Endothelial cell of umbilical vein (primary cell): ENCODE measurements around the gene PEMT. TPM values are rescaled to one million over a fixed set of nuclear protein-coding genes. Genes with fewer than 3 reads are reported as not detected.

ENCODE experiments used
- BruUV-seq: library from RNA; stranded (reverse); fragments of 400-500 nt; replicated peaks from 2 replicates; lab custom pipeline; 2021; lab: Mats Ljungman, UMichigan
- CTCF ChIA-PET: fragments of 300-600, 350-600 bp; sonication (Branson Sonifier 250); formaldehyde crosslinking; loops from one replicate; lab custom pipeline; 2021; ENCODE audit warnings: antibody characterized with exemption, inconsistent platforms; lab: Charles Lee
- POLR2A ChIA-PET: fragments of 300-600, 350-600 bp; sonication (Branson Sonifier 250); formaldehyde crosslinking; loops from one replicate; lab custom pipeline; 2021; ENCODE audit warnings: antibody characterized with exemption, inconsistent platforms; lab: Charles Lee
- DNase-seq: peaks from one replicate; pipeline ENCODE4 v3.0.0-alpha.2; 2011; ENCODE audit warnings: low read depth, low spot score
- FAIRE-seq: peaks from 2 replicates; lab custom pipeline; 2011; peaks lifted over from hg19 to GRCh38; lab: Jason Lieb, UNC
- H2AFZ ChIP-seq: 2 replicates; pipeline ENCODE4 v1.6.0; 2012; ENCODE audit warnings: low read depth, low read length, control low read depth, inconsistent platforms
- H3K27ac ChIP-seq: 2 replicates; pipeline ENCODE4 v1.5.1; 2011; ENCODE audit warnings: low read depth, mild to moderate bottlenecking, control low read depth, low read length, moderate library complexity; ENCODE audit not compliant: insufficient read depth
- H3K27me3 ChIP-seq, 2 experiments: 2 replicates each; pipeline versions ENCODE4 v1.6.0 to v1.6.1; 2011; ENCODE audit warnings: low read length in 2 of 2, mixed read lengths in 1 of 2; ENCODE audit not compliant: control insufficient read depth in 2 of 2, insufficient read depth in 2 of 2
- H3K36me3 ChIP-seq, 2 experiments: 2 replicates in 1 of 2; 3 replicates in 1 of 2; pipeline ENCODE4 v1.5.1; 2011; ENCODE audit warnings: low read length in 2 of 2, mild to moderate bottlenecking in 1 of 2, moderate library complexity in 1 of 2; ENCODE audit not compliant: control insufficient read depth in 2 of 2, insufficient read depth in 2 of 2; ENCODE audit errors: extremely low read depth in 1 of 2
- H3K4me1 ChIP-seq: 3 replicates; pipeline ENCODE4 v1.5.1; 2011; ENCODE audit warnings: mild to moderate bottlenecking, low read length; ENCODE audit not compliant: control insufficient read depth, insufficient read depth; ENCODE audit errors: extremely low read depth
- H3K4me2 ChIP-seq: 2 replicates; pipeline ENCODE4 v1.6.1; 2011; ENCODE audit warnings: low read length, control low read depth, mixed read lengths; ENCODE audit not compliant: insufficient read depth
- H3K4me3 ChIP-seq, 3 experiments: fragments of 200-600 bp in 1 of 3; sonication (generic), shearing (Covaris generic) in 1 of 3; replicated peaks in 1 of 3; 2 replicates each; pipeline ENCODE4 v1.5.1; 2011 to 2016; ENCODE audit warnings: control low read depth in 3 of 3, low read length in 3 of 3, mild to moderate bottlenecking in 2 of 3, inconsistent platforms in 1 of 3, low read depth in 1 of 3, moderate library complexity in 1 of 3; ENCODE audit not compliant: insufficient read depth in 1 of 3
- H3K79me2 ChIP-seq: 2 replicates; pipeline ENCODE4 v1.6.0; 2012; ENCODE audit warnings: low read length, inconsistent platforms; ENCODE audit not compliant: control insufficient read depth, insufficient read depth
- H3K9ac ChIP-seq: replicated peaks from 2 replicates; pipeline ENCODE3; 2011; ENCODE audit warnings: low read length, control low read depth; ENCODE audit not compliant: insufficient read depth; ENCODE audit errors: extremely low read depth
- H3K9me1 ChIP-seq: replicated peaks from 3 replicates; pipeline ENCODE4 v1.6.0; 2011; ENCODE audit warnings: mild to moderate bottlenecking, low read length; ENCODE audit not compliant: control insufficient read depth, insufficient read depth; ENCODE audit errors: extremely low read depth
- H3K9me3 ChIP-seq: replicated peaks from 2 replicates; pipeline ENCODE4 v1.5.1; 2012; ENCODE audit warnings: low read length, inconsistent platforms; ENCODE audit not compliant: control insufficient read depth, insufficient read depth
- H4K20me1 ChIP-seq: replicated peaks from 2 replicates; pipeline ENCODE3; 2011; ENCODE audit warnings: mild to moderate bottlenecking, low read length; ENCODE audit not compliant: control insufficient read depth, insufficient read depth; ENCODE audit errors: extremely low read depth
- FOS ChIP-seq: IDR thresholded peaks from 2 replicates; pipeline ENCODE4 v1.6.1; 2011; ENCODE audit warnings: mild to moderate bottlenecking, low read length, moderate library complexity, borderline replicate concordance; ENCODE audit not compliant: insufficient read depth
- MYC ChIP-seq: IDR thresholded peaks from one replicate; pipeline ENCODE4 v1.6.1; 2011; ENCODE audit warnings: mild to moderate bottlenecking, low read depth, low read length
- POLR2A ChIP-seq: IDR thresholded peaks from 2 replicates; pipeline ENCODE4 v1.6.1; 2012; ENCODE audit warnings: low read depth, mild to moderate bottlenecking, control low read depth, low read length
- POLR2AphosphoS5 ChIP-seq: IDR thresholded peaks from 2 replicates; pipeline ENCODE4 v1.6.1; 2012; ENCODE audit warnings: low read depth, mild to moderate bottlenecking, control low read depth, low read length, moderate library complexity; ENCODE audit not compliant: insufficient read depth
- dilution Hi-C: fragments of 300-500 bp; cut with MboI; formaldehyde crosslinking; loops from one replicate; pipeline ENCODE4 v1.15.0; 2019; ENCODE audit warnings: low sequenced_read_pairs; ENCODE audit not compliant: extremely low pct_ligation_motif_present
- intact Hi-C: fragments of 100-400 bp; cut with micrococcal nuclease; formaldehyde crosslinking; loops from one replicate; pipeline ENCODE4 v1.10.0; 2022
- polyA plus RNA-seq, 4 experiments: library from polyadenylated mRNA; depleted of rRNA in 3 of 4; stranded (reverse) in 3 of 4; unstranded in 1 of 4; fragments of >200 nt; gene quantifications; 2 replicates each; pipeline versions ENCODE4 v1.2.1 to v1.2.3, GENCODE V29; 2011 to 2012; ENCODE audit warnings: missing spikeins in 1 of 4
- total RNA-seq: library from RNA; stranded (reverse); gene quantifications from 2 replicates; pipeline ENCODE4 v1.2.3, GENCODE V29; 2021
- TF ChIP-seq, protein P1 (sequence below): IDR thresholded peaks from 2 replicates; pipeline ENCODE4 v1.6.1; 2011; ENCODE audit not compliant: insufficient read depth, insufficient read length
- TF ChIP-seq, protein P2 (sequence below), 2 donors: IDR thresholded peaks; 1 replicate in 1 of 2; 2 replicates in 1 of 2; pipeline ENCODE4 v1.5.1; 2011; ENCODE audit warnings: low read length in 2 of 2, mild to moderate bottlenecking in 2 of 2, moderate library complexity in 2 of 2, control low read depth in 1 of 2, inconsistent platforms in 1 of 2, low read depth in 1 of 2; ENCODE audit not compliant: insufficient read depth in 1 of 2; ENCODE audit errors: extremely low read depth in 1 of 2

PEMT gene
- total and polyA plus RNA-seq, 2 donors (not counting 3 experiments of a cell fraction or from before 2014, with no cell fraction given) = 35.1 to 58.4 TPM

DNA sequence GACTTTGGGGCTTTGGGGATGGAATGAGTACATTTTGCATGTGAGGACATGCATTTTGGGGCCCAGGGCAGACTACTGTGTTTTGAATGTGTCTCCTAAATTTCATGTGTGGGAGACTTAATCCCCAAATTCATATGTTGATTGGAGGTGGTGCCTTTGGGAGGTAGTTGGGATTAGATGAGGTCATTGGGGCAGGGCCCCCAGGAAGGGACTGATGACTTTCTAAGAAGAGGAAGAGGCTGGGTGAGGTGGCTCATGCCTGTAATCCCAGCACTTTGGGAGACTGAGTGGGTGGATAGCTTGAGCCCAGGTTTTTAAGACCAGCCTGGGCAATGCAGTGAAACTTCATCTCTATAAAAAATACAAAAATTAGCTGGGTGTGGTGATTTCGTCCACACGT is 47.0 kb upstream of the PEMT start:
- Histone ChIP-seq H3K4me1 (no peaks in the 10 kb centered on the region), H2AFZ (no peak overlapping the region), H3K27me3 (no peaks in the 10 kb centered on the region), H4K20me1 (no peaks in the 10 kb centered on the region), H3K9me3 (no peaks in the 10 kb centered on the region), H3K79me2 (no peaks in the 10 kb centered on the region), H3K4me2 (no peak overlapping the region), H3K36me3 (no peaks in the 10 kb centered on the region), H3K9ac (no peak overlapping the region), H3K9me1 (no peaks in the 10 kb centered on the region), H3K27ac (no peak overlapping the region), H3K4me3 (no peak overlapping the region)
- TF ChIP-seq POLR2A (no peak), POLR2AphosphoS5 (no peak), FOS (no peak), MYC (no peak)
- TF ChIP-seq, protein P1, sequence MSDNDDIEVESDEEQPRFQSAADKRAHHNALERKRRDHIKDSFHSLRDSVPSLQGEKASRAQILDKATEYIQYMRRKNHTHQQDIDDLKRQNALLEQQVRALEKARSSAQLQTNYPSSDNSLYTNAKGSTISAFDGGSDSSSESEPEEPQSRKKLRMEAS = no peak
- TF ChIP-seq, protein P2, sequence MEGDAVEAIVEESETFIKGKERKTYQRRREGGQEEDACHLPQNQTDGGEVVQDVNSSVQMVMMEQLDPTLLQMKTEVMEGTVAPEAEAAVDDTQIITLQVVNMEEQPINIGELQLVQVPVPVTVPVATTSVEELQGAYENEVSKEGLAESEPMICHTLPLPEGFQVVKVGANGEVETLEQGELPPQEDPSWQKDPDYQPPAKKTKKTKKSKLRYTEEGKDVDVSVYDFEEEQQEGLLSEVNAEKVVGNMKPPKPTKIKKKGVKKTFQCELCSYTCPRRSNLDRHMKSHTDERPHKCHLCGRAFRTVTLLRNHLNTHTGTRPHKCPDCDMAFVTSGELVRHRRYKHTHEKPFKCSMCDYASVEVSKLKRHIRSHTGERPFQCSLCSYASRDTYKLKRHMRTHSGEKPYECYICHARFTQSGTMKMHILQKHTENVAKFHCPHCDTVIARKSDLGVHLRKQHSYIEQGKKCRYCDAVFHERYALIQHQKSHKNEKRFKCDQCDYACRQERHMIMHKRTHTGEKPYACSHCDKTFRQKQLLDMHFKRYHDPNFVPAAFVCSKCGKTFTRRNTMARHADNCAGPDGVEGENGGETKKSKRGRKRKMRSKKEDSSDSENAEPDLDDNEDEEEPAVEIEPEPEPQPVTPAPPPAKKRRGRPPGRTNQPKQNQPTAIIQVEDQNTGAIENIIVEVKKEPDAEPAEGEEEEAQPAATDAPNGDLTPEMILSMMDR (IDR thresholded peaks at IDR 0.05; ENCODE audit: extremely low read depth in 1 of 2, insufficient read depth in 1 of 2, low read depth in 1 of 2, low read length in 2 of 2) = no peak
- BruUV-seq = no TSS peak
- DNase-seq (no peak), FAIRE-seq (no peak)
- ChIA-PET CTCF (interaction anchor here (0.5 to 1.5 kb wide), 3 partner anchors 12 to 282 kb away, joined by 3 read pairs; no protein-coding TSS in a partner anchor), POLR2A (no interaction called here)
- intact Hi-C loops (no loop called here), dilution Hi-C loops (no loop called here)
